ENCODE results near the gene HPS1. TPM values are rescaled to one million over a fixed set of nuclear protein-coding genes. Genes with fewer than 3 reads are reported as not detected.

HPS1 gene
- total and polyA plus RNA-seq, 2 of the 8 experiments (the other 6 are each of a cell fraction or from before 2014, with no cell fraction given) = 38.7 to 61.7 TPM

- TF ChIP-seq CTCF (IDR thresholded peaks at IDR 0.05; ENCODE audit: control extremely low read depth in 1 of 3, insufficient read depth in 1 of 3, low read depth in 1 of 3, low read length in 3 of 3) = no peak
- no peak for TF ChIP-seq RFX5 (IDR thresholded peaks at IDR 0.05; ENCODE audit: borderline replicate concordance, low read depth, low read length)
- TF ChIP-seq HDAC2 (IDR thresholded peaks at IDR 0.05; ENCODE audit: borderline replicate concordance in 1 of 2, low read depth in 2 of 2, low read length in 2 of 2) = no peak
- TF ChIP-seq SIN3A (conservative IDR thresholded peaks at IDR 0.05 in 1 of 2, IDR thresholded peaks at IDR 0.05 in 1 of 2; ENCODE audit: low read depth in 1 of 2, low read length in 2 of 2) = no peak
Measured at GRCh38 chr10:98376485-98376884, 70.2 kb downstream of the HPS1 start (continued).

All from H1 (cell line).